22Rv1 (cell line): ENCODE measurements around the gene UBR3.

Source experiments
- CTCF ChIP-seq: fragments of 450-650 bp; IDR thresholded peaks from 2 replicates; pipeline ENCODE4 v1.5.1; 2017; ENCODE audit warnings: mild to moderate bottlenecking
- ZFX ChIP-seq: fragments of 450-650 bp; IDR thresholded peaks from 2 replicates; pipeline ENCODE4 v1.6.1; 2017; ENCODE audit warnings: antibody characterized with exemption, borderline replicate concordance

GRCh38 chr2:169977530-169977929, 150.3 kb downstream of the UBR3 start:
- TF ChIP-seq CTCF (no peak), ZFX (no peak)
